Measurements from ENCODE around the gene WDR53.
A peak's percentile ranks its signal among the peaks of the same experiment; 100 is the strongest.

Gene WDR53

DNA sequence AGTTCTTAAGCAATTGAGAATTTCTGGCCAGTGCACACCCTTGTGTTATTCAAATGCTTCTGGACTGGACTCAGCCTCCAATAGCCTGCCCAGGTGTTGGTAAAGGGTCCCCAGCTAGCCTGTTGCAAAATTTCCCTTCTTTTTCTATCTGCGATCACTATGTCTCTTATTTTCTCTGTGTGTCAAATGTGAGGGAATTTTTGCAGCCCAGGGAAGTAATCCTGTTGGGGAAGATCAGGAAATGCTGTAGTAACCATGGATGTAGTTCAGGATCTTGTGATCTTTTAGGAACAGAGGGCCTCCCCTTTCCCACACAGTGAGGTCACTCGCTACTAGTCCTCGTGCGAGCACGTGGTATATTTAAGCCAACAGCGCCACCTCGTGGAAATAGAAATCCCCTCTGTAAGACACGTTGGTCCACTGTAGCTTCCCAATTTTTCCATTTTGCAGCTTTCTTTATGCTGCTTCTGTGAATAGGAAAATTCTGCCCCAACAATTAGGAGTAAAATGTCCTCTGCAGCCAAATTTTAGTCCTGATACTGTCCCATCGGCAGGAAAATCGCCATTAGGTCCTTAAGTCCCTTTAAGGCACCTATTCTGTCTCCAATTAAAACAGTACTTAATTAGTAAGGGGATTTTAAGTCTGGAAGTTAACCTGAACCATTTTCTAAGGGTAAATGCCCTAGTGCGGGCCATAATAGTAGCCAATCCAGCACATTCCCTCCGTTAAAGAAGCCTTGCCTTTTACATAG is 49.2 kb downstream of the WDR53 start:
- Histone ChIP-seq H3K27me3 (replicated peaks; ENCODE audit: control insufficient read depth, insufficient read depth, low read length) (no peaks in the 10 kb centered on the region), H3K36me3 (ENCODE audit: control insufficient read depth, insufficient read depth, low read length) (no peaks in the 10 kb centered on the region), H3K4me3 (replicated peaks; ENCODE audit: low read depth, low read length) (no peak overlapping the region)
- no peak for DNase-seq (ENCODE audit: extremely low read depth, insufficient read length)
- TF ChIP-seq, protein P1, sequence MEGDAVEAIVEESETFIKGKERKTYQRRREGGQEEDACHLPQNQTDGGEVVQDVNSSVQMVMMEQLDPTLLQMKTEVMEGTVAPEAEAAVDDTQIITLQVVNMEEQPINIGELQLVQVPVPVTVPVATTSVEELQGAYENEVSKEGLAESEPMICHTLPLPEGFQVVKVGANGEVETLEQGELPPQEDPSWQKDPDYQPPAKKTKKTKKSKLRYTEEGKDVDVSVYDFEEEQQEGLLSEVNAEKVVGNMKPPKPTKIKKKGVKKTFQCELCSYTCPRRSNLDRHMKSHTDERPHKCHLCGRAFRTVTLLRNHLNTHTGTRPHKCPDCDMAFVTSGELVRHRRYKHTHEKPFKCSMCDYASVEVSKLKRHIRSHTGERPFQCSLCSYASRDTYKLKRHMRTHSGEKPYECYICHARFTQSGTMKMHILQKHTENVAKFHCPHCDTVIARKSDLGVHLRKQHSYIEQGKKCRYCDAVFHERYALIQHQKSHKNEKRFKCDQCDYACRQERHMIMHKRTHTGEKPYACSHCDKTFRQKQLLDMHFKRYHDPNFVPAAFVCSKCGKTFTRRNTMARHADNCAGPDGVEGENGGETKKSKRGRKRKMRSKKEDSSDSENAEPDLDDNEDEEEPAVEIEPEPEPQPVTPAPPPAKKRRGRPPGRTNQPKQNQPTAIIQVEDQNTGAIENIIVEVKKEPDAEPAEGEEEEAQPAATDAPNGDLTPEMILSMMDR (IDR thresholded peaks at IDR 0.05; ENCODE audit: insufficient read depth, low read length, poor library complexity, severe bottlenecking) = peak; percentile 35

DNA sequence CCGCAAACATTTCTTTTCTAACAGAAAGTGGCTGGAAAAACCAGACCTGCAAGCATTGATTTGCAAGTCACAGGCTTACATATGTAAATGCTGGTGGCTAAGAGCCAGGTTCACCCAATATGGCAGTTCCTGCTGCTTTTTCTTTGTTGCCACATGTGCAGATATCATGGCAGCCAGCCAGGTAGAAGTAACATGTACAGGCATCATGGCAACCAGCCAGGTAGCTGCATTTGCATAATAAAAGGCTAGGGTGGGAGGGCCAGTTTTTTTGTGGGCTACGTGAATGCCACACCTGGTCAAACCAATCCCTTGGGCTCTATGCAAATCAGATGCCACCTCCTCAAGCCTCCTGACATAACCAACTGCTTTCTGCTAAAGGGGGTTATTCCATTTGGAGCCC is 50.4 kb downstream of the WDR53 start:
- Histone ChIP-seq H3K4me3 (replicated peaks; ENCODE audit: low read depth, low read length) (no peak overlapping the region), H3K36me3 (ENCODE audit: control insufficient read depth, insufficient read depth, low read length) (no peaks in the 10 kb centered on the region), H3K27me3 (replicated peaks; ENCODE audit: control insufficient read depth, insufficient read depth, low read length) (no peaks in the 10 kb centered on the region)
- TF ChIP-seq, protein P1 (IDR thresholded peaks at IDR 0.05; ENCODE audit: insufficient read depth, low read length, poor library complexity, severe bottlenecking) = no peak
- DNase-seq (ENCODE audit: extremely low read depth, insufficient read length) = no peak

DNA sequence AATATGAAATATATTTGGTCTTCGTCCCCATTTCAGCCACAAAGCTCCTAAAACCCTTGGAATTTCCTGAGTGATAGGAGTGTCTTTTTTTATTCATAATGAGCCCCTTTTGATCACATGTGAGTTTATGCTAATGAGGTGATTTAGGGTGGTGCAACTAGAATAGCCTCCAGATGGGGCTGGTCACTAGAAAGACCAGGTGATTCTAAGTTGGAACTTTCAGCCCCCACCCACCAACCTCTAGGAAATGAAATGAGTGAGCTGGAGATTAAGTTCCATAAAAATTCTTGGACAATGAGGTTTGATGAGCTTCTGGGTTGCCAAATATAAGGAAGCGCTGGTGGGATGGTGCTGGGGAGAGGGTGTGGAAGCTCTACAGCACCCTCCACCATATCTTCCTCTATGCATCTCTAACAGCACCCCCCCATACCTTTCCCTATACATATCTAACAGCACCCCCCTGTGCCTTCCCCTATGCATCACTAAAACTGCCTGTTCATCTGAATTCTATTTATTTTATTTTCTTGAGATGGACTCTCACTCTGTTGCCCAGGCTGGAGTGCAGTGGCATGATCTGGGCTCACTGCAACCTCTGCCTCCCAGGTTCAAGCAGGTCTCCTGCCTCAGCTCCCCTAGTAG is 51.1 kb downstream of the WDR53 start:
- Histone ChIP-seq H3K4me3 (replicated peaks; ENCODE audit: low read depth, low read length) (no peak overlapping the region), H3K36me3 (ENCODE audit: control insufficient read depth, insufficient read depth, low read length) (no peaks in the 10 kb centered on the region), H3K27me3 (replicated peaks; ENCODE audit: control insufficient read depth, insufficient read depth, low read length) (no peaks in the 10 kb centered on the region)
- TF ChIP-seq, protein P1 (IDR thresholded peaks at IDR 0.05; ENCODE audit: insufficient read depth, low read length, poor library complexity, severe bottlenecking) = no peak
- DNase-seq (ENCODE audit: extremely low read depth, insufficient read length) = no peak

DNA sequence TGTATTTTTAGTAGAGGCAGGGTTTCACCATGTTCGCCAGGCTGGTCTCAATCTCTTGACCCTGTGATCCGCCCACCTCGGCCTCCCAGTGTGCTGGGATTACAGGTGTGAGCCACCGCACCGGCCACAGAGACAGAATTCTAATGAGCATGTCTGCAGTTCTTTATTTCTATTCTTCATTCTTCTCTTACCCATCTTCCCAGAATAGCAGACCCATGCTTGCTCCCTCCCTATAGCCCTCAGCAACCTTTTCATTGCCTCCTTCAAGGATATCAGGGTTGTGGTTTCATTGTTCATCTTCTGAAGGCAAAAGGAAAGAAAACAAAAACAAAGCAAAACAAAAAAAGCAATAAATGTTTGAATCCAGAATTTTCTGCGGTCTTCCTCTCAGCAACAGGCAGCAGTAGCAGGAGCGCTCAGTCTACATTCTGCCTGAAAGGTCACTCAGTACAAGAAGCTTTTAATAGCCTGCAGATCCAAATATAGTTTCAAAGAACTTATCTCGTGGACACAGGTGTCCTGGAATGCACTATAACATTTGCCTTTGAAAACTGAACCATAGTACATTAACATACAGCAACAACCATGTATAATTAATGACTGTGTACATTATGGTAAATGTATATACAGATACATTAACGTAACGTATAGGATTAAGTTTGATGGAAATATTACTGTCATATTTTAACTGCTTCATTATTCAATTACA is 53.3 kb downstream of the WDR53 start, which contains the start of gene SMCO1:
Gene SMCO1, minus strand, starts transcription at position 434 of the 709 bp plus-strand sequence. Its CDS starts 137 bp downstream, at position 297.
- Histone ChIP-seq H3K27me3 (replicated peaks; ENCODE audit: control insufficient read depth, insufficient read depth, low read length) (no peaks in the 10 kb centered on the region), H3K36me3 (ENCODE audit: control insufficient read depth, insufficient read depth, low read length) (no peaks in the 10 kb centered on the region), H3K4me3 (replicated peaks; ENCODE audit: low read depth, low read length) (no peak within 1 kb of the TSS)
- DNase-seq (ENCODE audit: extremely low read depth, insufficient read length) = no peak
- TF ChIP-seq, protein P1 (IDR thresholded peaks at IDR 0.05; ENCODE audit: insufficient read depth, low read length, poor library complexity, severe bottlenecking) = no peak

DNA sequence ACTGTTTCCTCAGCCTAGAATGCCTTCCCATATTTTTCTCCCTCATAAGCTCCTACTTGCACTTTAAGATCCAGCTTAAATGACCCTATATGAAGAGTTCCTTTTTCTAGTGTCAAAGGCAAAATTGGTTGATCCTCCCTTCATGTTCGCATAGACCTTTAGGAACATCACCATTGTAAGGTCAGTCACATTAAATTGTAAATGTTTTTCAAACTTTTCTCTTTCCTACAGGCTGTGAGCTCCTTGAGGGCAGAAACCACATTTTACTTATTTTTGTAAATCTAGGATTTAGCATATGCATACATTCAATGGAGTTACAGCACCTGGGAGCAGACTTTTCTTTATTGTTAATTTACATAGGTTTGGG is 54.0 kb downstream of the WDR53 start:
- Histone ChIP-seq H3K36me3 (ENCODE audit: control insufficient read depth, insufficient read depth, low read length) (no peaks in the 10 kb centered on the region), H3K4me3 (replicated peaks; ENCODE audit: low read depth, low read length) (no peak overlapping the region), H3K27me3 (replicated peaks; ENCODE audit: control insufficient read depth, insufficient read depth, low read length) (no peaks in the 10 kb centered on the region)
- TF ChIP-seq, protein P1 (IDR thresholded peaks at IDR 0.05; ENCODE audit: insufficient read depth, low read length, poor library complexity, severe bottlenecking) = no peak
- no peak for DNase-seq (ENCODE audit: extremely low read depth, insufficient read length)

Measured in GM06990 (cell line).